SKM-1 (cell line): ENCODE data around the gene SMARCA4.
"Not testable (repeated sequence)": the region's sequence is repeated elsewhere in the genome, so short reads cannot be mapped to it uniquely, and the experiment has no call there.

Experiments
- DNase-seq: peaks from one replicate; lab custom pipeline; 2025; ENCODE audit not compliant: unreplicated experiment; lab: John Stamatoyannopoulos, UW

Gene SMARCA4

GRCh38 chr19:11059511-11060358 lies 98.9 kb downstream of the SMARCA4 start:
- no peak for DNase-seq

DNA sequence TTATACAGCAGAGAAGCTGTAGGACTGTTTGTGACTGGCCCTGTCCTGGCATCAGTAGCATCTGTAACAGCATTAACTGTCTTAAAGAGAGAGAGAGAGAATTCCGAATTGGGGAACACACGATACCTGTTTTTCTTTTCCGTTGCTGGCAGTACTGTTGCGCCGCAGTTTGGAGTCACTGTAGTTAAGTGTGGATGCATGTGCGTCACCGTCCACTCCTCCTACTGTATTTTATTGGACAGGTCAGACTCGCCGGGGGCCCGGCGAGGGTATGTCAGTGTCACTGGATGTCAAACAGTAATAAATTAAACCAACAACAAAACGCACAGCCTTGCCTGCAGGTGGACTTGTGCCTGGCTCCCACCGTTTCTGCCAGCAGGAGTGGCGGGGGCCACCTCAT lies 101.1 kb downstream of the SMARCA4 start:
- DNase-seq: no peak

DNA sequence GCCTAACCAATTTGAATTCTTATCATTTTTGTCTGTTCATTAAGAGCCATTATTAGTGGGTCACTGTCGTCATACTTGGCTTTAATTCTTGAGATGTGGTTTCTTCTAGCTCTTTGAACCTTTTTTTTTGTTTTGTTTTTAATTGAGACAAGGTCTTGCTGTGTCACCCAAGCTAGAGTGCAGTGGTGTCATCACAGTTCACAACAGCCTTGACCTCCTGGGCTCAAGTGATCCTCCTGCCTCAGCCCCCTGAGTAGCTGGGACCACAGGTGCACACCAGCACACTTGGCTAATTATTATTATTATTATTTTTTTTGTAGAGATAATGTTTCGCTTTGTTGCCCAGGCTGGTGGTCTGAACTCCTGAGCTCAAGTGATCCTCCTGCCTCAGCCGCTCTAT lies 102.6 kb downstream of the SMARCA4 start:
- no peak for DNase-seq

DNA sequence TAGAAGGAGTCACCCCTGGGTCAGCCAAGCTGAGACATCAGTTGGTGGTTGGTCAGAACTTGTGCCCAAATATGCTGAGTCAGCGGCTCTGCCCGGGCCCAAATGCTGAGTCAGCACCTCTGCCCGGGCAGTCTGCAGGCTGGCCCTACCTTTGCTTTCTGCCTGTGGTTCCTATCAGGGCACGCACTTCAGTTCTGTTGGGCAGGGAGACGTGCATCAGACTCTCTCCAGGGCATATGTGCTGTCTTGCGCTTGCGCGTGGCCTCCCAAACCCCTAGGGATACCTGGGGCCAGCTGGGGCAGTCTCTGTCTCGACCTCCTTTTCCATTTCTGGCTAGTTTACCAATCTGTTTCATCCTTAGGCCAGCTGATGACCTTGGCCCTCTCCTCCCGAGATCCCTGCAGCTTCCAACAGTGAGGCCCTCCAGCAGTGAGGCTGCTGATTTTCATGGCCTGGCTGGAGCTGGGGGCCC lies 104.0 kb downstream of the SMARCA4 start:
- no peak for DNase-seq

- no peak for DNase-seq
These were observed 105.5 kb downstream of the SMARCA4 start for GRCh38 chr19:11066326-11066725.

GRCh38 chr19:11067356-11068113 lies 106.7 kb downstream of the SMARCA4 start:
- no peak for DNase-seq

DNA sequence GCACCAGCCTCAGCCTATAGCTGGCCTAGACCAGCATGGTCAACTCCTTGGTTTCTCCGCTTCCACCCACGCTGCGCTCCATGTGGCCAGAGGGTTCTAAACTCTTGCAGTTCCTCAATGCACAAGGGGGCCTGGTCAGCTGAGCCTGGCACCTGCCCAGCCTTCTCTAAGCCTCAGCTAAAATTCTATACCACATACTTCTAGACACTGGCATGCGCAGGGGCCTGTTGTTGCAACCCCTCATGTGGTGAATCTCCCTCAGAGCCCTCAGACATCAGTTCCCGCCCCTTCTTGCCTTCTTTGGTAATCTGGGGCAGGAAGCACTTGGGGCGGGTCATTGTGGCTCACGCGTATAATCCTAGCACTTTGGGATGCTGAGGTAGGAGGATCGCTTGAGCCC lies 108.7 kb downstream of the SMARCA4 start:
- no peak for DNase-seq

DNA sequence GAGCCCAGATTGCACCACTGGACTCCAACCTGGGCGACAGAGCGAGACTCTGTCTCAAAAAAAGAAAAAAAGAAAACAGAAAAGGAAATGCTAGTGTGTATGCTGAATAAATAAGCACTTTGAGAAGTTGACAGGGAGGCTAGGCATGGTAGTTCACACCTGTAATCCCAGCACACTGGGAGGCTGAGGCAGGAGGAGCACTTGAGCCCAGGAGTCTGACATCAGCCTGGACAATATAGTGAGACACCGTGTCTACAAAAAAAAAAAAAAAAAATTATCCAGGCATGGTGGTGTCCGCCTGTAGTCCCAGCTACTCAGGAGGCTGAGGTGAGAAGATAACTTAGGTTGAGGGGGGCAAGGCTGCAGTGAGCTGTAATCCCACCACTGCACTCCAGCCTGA lies 109.3 kb downstream of the SMARCA4 start:
- DNase-seq: no peak

DNA sequence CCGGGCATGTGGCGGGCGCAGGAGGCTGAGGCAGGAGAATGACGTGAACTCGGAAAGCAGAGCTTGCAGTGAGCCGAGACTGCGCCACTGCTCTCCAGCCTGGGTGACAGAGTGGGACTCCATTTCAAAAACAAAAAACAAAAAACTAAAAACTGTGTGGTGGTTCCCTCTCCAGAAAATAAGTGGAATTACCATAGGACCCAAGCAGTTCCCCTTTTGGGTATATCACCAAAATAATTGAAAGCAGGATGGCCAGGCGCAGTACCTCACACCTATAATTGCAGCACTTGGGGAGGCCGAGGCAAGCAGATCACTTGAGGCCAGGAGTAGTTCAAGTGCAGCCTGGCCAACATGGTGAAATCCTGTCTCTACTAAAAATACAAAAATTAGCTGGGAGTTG lies 112.7 kb downstream of the SMARCA4 start:
- DNase-seq: no peak

- DNase-seq: not testable (repeated sequence)
These were observed 116.0 kb downstream of the SMARCA4 start for GRCh38 chr19:11076792-11077191.

DNA sequence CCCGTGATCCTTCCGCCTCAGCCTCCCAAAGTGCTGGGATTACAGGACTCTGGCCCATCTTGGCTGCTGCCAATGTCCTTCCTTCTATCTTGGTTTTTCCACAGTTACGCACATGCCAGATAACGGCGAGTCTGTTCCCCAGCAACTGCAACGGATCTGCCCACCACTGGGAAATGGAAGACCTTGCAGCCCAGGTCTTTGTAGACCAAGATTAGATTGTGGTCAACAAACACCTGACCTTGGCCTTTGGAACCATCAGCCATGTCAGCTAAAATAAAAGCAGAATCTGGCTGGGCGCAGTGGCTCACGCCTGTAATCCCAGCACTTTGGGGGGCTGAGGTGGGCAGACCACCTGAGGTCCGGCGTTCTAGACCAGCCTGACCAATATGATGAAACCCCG lies 118.1 kb downstream of the SMARCA4 start:
- no peak for DNase-seq

- no peak for DNase-seq
These were observed 119.2 kb downstream of the SMARCA4 start for GRCh38 chr19:11079999-11080398.

DNA sequence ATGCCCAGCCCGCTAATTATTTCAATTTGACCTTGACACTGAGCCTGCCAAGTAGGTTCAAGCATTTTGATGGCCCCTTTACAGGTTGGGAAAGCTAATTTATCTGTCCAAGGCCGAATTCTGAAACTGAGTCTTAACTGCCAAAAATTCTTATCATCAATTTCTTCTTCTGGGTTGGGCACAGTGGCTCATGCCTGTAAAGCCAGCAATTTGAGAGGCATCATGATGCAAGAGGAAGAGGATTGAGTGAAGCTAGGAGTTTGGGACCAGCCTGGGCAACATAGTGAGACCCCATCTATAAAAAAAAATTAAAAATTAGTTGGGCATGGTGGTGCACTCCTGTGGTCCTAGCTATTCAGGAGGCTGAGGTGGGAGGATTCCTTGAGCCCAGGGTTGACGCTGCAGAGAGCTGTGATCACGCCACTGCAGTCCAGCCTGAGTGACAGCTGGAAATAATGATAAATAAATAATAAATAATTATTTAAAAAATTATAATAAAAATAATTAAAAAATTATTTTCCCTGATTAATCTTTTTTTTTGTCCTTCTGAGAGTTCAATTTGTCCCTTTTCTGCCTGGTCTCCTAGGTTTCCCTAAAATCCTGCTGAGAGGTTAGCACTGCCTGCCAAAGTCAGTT lies 127.2 kb downstream of the SMARCA4 start:
- DNase-seq: no peak

DNA sequence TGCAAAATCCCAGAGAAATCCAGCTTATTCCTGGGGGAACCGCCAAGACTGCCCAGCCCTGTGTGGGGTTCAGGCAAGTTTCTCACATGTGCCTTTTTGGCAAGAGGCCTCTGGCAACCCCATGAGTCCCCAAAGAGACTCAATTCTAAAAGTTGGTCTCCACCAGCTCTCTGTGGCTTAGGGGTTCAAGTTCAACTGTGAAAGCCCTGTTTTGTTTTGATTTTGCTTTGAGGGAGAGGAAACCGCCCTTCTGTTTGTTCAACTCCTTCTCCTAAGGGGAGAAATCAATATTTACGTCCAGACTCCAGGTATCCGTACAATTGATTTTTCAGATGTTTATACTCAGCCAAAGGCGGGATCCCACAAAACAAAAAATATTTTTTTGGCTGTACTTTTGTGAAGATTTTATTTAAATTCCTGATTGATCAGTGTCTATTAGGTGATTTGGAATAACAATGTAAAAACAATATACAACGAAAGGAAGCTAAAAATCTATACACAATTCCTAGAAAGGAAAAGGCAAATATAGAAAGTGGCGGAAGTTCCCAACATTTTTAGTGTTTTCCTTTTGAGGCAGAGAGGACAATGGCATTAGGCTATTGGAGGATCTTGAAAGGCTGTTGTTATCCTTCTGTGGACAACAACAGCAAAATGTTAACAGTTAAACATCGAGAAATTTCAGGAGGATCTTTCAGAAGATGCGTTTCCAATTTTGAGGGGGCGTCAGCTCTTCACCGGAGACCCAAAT lies 127.8 kb downstream of the SMARCA4 start:
- no peak for DNase-seq

DNA sequence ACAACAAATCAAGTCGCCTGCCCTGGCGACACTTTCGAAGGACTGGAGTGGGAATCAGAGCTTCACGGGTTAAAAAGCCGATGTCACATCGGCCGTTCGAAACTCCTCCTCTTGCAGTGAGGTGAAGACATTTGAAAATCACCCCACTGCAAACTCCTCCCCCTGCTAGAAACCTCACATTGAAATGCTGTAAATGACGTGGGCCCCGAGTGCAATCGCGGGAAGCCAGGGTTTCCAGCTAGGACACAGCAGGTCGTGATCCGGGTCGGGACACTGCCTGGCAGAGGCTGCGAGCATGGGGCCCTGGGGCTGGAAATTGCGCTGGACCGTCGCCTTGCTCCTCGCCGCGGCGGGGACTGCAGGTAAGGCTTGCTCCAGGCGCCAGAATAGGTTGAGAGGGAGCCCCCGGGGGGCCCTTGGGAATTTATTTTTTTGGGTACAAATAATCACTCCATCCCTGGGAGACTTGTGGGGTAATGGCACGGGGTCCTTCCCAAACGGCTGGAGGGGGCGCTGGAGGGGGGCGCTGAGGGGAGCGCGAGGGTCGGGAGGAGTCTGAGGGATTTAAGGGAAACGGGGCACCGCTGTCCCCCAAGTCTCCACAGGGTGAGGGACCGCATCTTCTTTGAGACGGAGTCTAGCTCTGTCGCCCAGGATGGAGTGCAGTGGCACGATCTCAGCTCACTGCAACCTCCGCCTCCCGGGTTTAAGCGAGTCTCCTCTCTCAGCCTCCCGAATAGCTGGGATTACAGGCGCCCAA lies 128.6 kb downstream of the SMARCA4 start, which contains the start of gene LDLR:
Gene LDLR (plus strand): TSS at position 210 of the 760 bp plus-strand sequence. CDS start 86 bp downstream, at position 296.
- DNase-seq: peak; percentile 98

- DNase-seq: not testable (repeated sequence)
These were observed 129.1 kb downstream of the SMARCA4 start for GRCh38 chr19:11090014-11090263.

DNA sequence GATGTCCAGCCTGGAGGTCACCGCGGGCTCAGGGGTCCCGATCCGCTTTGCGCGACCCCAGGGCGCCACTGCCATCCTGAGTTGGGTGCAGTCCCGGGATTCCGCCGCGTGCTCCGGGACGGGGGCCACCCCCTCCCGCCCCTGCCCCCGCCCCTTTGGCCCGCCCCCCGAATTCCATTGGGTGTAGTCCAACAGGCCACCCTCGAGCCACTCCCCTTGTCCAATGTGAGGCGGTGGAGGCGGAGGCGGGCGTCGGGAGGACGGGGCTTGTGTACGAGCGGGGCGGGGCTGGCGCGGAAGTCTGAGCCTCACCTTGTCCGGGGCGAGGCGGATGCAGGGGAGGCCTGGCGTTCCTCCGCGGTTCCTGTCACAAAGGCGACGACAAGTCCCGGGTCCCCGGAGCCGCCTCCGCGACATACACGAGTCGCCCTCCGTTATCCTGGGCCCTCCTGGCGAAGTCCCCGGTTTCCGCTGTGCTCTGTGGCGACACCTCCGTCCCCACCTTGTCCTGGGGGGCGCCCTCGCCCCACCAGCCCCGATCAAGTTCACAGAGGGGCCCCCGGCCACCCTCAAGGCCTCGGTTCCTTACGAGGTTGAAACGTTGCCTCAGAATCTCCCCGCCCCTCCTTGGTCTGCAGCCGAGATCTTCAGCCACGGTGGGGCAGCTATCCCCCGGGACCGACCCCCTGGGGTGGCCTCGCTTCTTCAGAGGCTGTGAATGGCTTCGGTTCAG lies 129.6 kb downstream of the SMARCA4 start:
- peak; percentile 94 for DNase-seq

- no peak for DNase-seq
These were observed 130.3 kb downstream of the SMARCA4 start for GRCh38 chr19:11090997-11091702.

DNA sequence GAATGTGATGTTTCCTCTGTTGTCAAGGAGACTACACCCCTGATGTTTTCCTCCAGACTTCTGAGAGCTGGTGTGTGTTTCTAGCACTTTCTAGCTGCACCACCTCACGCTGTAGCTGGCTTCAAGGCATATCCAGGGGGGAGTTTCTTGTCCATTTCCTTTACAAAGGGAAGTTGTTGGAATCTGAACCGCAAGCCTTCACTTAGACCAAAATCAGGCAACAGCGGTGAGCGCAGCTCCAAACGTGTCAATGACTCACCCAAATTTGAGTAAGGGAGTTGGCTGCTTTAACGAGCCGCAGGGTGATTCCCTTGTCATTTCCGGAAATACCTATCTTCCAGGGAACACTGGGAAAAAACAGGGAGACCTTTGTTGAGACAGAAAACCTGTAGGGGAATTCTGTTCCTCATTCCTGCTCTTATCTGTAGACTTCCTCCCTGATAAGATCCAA lies 130.9 kb downstream of the SMARCA4 start:
- DNase-seq: no peak
